Jurkat, Clone E6-1 (cell line): ENCODE results near the gene ERVFRD-1.
"Not testable (repeated sequence)": the region's sequence is repeated elsewhere in the genome, so short reads cannot be mapped to it uniquely, and the experiment has no call there.

ENCODE experiments used
- DNase-seq: peaks from one replicate; pipeline ENCODE4 v3.0.0-alpha.2; 2011; ENCODE audit warnings: low read depth, low spot score
- H3K4me3 ChIP-seq: 2 replicates; pipeline ENCODE4 v1.5.1; 2011; ENCODE audit warnings: mild to moderate bottlenecking, low read length, control low read depth, moderate library complexity

The ERVFRD-1 gene

DNA sequence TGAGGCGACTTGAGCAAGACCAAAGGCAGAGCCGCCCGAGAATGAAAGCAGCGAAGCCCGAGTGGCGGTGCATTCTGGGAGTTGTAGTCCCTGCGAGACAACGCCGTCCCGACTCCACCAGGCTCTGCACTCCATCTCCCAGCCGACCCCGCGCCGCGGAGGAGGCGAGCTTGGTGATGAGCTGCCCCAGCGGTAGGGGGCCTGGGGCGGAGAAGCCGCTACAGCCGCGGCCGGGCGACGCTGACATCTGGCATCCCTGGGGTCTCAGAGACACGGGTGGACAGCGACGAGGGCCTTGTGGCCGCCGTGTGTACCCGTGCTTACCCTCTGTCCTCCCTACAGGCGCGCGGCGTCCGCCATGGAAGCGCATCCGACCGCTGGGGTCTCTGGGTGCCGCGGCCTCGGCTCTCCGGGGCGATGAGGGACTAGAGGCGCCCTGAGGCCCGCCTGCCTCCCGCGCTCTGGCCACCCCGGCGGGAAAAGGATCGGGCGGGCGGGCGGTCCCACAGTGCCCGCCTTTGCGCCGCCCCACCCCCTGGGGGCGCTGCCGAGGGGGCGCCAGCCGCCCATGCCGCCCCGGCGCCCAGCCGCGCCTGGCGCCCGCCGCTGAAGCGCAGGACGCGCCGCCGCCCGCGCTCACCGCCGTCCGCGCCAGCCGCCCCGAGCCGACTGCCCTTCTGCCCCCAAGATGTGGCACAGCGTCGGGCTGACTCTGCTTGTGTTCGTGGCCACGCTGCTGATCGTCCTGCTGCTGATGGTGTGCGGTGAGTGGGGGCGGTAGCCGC lies 17.7 kb downstream of the ERVFRD-1 start, which contains the start of gene SMIM13:
Gene SMIM13, plus strand, starts transcription at position 209 of the 785 bp plus-strand sequence. Its CDS starts 480 bp downstream, at position 689.
- peak within 1 kb of the TSS; percentile 83 for H3K4me3 ChIP-seq
- DNase-seq: peak; percentile 91

DNA sequence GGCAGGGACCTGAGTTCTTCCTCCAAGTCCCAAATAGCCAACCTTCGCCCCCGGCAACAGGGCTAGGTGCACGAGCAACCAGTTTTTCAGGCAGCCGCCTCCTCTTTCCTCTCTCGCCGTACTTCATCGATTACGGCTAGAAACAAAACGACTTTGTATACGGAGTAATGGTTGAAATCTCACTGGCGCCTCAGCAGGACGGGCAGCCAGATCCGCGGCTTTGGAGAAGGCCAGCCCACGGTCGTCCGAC lies 18.2 kb downstream of the ERVFRD-1 start:
- H3K4me3 ChIP-seq: peak overlapping the region; percentile 83
- DNase-seq: no peak

DNA sequence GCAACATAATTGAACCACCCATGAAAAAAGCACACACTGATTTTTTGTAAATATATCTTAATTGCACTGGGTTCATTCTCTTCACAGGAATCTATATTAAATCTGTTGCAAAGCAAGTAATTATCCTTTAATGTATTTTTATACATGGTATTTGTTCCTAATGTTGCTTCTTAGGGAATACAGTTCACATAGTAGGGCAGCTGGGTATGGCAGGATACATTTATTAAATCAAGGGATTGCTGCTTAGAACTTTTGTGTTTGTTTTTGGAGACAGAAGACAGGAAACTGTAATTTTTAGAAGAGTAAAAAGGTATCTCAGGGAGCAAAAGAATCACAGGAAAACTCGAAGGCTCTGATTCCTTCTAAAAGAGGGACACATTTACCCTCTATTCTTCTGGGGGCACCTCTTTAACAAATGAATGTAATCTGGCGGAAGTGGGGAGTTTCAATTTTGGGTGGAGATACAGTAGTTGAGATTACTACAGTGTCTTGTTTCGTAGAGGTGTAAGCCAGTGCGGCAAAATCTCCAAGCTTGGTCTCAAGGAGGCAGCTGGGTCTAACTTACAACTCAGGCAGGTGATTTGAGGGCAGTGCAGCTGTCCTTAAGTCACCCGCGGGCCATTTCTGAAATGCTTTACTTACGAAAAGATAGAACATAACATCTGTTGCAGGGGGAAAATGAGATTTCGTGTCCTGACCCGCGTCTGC lies 18.7 kb downstream of the ERVFRD-1 start:
- H3K4me3 ChIP-seq: peak overlapping the region; percentile 83
- DNase-seq: peak; percentile 39

DNA sequence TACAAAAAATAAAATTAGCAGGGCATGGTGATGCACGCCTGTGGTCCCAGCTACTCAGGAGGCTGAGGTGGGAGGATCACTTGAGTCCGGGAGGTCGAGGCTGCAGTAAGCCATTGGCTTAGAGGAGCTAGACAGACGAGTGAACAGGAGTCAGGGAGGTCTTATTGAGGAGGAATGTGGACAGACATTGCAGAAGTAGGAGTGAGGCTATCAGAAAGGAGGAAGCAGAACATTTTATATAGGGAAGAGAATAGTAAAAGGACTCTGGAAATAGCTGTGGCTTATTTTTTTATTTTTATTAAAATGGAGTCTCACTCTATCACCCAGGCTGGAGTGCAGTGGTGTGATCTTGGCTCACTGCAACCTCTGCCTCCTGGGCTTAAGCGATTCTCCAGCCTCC lies 20.4 kb downstream of the ERVFRD-1 start:
- not testable (repeated sequence) for H3K4me3 ChIP-seq

DNA sequence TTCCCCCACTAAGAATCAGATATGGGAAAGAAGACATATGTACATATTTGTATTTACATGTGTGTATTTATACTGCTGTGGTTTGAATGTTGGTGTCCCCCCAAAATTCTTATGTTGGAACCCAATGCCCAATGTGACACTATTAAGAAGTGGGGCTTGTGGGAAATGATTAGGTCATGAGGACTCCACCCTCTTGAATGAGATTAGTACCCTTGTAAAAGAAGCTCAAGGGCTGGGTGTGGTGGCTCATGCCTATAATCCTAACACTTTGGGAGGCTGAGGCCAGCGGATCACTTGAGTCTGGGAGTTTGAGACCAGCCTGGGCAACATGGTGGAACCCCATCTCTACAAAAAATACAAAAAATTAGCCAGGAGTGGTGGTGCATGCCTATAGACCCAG lies 21.8 kb downstream of the ERVFRD-1 start:
- no peak for DNase-seq
- no peak overlapping the region for H3K4me3 ChIP-seq

More for the DNA sequence above, 20.4 kb downstream of the ERVFRD-1 start:
- DNase-seq: not testable (repeated sequence)

DNA sequence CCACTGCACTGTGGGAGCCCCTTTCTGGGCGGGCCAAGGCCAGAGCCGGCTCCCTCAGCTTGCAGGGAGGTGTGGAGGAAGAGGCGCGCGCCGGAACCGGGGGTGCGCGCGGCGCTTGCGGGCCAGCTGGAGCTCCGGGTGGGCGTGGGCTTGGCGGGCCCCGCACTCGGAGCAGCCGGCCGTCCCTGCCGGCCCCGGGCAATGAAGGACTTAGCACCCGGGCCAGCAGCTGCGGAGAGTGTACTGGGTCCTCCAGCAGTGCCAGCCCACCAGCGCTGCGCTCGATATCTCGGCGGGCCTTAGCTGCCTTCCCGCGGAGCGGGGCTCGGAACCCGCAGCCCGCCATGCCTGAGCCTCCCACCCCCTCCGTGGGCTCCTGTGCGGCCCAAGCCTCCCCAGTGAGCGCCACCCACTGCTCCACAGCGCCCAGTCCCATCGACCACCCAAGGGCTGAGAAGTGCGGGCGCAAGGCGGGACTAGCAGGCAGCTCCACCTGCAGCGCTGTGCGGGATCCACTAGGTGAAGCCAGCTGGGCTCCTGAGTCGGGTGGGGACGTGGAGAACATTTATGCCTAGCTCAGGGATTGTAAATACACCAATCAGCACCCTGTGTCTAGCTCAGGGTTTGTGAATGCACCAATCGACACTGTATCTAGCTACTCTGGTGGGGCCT lies 24.2 kb downstream of the ERVFRD-1 start:
- DNase-seq, H3K4me3 ChIP-seq: not testable (repeated sequence)

DNA sequence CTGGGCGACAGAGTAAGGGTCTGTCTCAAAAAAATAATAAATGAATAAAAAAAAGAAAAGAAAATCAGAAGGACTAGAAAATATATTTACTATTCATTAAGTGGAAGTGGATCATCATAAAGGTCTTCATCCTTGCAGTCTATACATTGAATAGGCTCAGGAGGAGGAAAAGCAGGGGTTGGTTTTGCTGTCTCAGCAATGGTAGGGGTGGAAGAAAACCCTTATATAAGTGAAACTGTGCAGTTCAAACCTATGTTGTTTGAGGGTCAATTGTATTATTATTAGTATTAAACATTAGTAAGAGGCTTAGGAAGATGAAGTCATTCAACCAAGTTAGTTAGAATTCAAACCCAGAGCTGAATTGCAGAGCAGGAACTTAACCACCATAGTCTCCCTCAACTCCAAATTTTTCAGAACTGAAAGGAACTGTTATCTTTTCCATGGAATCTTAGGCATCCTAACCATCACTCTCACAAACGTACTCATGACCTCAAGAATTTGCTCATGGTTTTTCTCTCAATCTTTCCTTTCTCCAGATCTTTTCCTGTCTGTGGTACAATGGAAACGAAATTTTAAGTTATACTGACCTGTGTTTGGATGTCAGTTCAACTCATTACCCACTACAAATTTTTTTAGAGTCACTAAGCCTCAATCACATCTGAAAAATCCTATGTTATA lies 25.6 kb downstream of the ERVFRD-1 start:
- H3K4me3 ChIP-seq: no peak overlapping the region
- DNase-seq: no peak

DNA sequence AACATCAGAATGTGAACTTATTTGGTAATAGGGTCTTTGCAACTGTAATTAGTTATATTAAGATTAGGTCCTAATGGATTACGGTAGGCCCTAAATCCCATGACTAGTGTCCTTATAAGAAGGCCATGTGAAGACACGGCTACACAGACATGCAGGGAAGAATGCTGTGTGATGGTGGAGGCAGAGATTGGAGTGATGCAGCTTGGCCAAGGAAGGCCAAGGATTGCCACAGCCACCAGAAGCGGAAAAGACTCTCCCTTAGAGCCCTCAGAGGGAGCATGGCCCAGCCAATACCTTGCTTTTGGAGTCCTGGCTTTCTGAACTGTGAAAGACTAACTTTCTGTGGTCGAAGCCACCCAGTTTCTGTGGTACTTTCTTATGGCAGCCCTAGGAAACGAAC lies 27.6 kb downstream of the ERVFRD-1 start:
- no peak for DNase-seq
- no peak overlapping the region for H3K4me3 ChIP-seq

DNA sequence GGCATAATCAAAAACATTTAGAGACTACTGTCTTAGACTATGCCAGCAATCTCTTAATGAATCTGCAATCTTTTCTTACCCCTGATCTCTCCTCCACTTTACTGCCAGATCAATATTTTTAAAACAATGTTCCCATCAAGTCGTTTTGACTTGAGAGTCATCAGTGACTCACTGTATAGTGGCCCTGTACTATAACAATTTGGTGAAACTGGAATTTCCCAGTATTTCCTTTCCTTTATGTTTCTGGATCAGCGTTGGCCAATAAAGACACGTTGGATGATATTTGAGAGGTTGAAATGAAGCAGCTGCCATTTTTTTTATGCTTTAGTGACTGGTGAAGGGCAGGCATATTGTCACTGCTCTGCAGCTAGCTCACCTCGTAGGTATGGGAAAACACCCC lies 28.0 kb downstream of the ERVFRD-1 start:
- DNase-seq: no peak
- H3K4me3 ChIP-seq: no peak overlapping the region

DNA sequence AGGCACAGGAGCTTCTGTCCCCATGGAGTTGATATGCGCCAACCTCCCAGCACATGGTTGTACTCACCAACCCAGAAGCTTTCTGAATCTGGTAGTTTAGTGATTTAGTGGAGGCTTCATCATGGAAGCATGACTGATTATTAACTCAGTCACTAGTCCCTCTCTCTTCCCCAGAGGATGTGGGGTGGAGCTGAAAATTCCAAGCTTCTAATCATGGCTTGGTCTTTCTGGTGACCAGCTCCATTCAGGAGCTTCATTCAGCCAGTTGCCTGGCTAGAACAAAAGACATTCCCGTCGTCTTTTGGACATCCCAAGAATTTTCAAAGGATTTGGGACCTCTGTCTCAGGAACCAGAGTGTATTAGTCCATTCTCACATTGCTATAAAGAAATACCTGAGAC lies 31.2 kb downstream of the ERVFRD-1 start:
- H3K4me3 ChIP-seq: no peak overlapping the region
- no peak for DNase-seq

DNA sequence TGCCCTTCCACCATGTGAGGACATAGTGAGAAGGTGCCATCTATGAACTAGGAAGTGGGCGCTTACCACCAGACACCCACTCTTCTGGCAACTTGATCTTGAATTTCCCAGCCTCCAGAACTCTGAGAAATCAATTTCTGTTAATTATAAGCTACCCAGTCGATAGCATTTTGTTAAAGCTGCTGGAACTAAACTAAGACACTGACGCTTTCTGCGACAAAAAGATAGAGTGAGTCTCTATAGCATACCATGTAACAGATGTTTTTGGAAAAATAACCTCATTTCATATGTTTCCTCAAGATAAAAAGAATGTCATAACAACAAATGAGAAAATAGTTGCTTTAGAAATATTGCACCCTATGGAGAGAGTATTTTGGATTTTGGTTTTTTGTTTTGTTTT lies 33.3 kb downstream of the ERVFRD-1 start:
- H3K4me3 ChIP-seq: no peak overlapping the region
- DNase-seq: no peak

DNA sequence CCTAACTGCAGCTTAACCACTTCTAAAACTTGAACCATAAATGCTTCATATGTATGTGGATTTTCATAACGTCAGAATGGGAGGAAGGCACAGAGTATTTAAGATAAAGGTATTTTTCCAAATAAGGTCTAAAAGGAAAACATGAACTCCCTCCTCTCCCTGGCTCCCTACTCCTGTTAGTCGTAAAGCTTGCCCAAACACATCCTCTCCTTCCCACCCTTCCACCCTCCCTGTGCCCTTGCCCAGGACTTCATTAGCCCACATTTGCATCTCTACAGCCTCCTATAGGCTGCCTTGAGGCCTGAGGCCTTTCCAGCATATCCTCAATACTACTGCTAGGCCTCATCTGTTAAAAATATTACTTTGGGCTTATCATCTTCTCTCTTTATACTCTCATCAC lies 35.0 kb downstream of the ERVFRD-1 start:
- no peak overlapping the region for H3K4me3 ChIP-seq
- no peak for DNase-seq

DNA sequence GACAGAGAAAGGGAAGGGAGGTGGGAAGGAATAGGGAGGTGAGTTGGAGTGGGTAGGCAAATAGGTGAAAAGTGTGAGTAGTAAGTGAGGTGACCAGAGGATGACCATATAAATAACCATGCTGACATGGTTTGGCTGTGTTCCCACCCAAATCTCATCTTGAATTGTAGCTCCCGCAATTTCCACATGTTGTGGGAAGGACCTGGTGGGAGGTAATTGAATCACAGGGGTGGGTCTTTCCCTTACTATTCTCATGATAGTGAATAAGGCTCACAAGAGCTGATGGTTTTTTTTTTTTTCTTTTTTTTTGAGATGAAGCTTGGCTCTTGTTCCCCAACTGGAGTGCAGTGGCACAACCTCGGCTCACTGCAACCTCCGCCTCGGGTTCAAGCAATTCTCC lies 39.4 kb downstream of the ERVFRD-1 start:
- DNase-seq: no peak
- no peak overlapping the region for H3K4me3 ChIP-seq

DNA sequence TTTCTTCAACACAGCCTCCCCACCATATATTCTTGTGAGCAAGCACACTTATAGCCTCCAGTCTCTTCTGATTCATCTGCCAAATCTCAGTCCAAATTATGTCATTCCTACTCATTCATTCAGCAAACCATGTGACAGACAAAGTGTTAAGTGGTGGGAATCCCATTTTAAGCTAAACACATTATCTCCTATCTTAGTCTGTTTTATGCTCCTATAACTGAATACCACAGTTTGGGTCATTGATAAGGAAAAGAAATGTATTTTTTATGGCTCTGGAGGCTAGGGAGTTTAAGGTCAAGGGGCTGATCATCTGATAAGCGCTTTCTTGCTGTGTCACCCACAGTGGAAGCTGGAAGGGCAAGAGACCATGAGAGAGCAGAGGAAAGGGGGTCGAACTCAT lies 41.8 kb downstream of the ERVFRD-1 start:
- no peak overlapping the region for H3K4me3 ChIP-seq
- no peak for DNase-seq

DNA sequence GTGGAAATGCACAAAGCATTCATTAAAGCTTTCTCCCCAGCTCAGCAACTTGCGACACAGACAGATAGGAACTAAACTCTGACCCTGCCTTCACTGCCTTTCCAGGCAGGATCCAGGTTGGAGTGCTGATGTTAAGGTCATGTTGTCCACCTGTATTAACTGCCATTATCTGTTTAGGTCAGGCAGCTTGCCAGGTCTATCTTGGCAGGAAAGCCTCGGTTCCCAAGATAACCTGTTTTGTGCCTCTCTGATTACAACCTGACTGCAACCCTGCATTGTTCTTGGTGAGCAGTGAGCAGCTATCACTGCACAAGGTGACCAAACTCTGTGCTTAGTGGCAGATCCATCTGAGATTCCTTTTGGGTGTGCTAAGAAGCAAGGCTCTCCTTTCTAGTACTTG lies 44.2 kb downstream of the ERVFRD-1 start:
- no peak for DNase-seq
- H3K4me3 ChIP-seq: no peak overlapping the region

DNA sequence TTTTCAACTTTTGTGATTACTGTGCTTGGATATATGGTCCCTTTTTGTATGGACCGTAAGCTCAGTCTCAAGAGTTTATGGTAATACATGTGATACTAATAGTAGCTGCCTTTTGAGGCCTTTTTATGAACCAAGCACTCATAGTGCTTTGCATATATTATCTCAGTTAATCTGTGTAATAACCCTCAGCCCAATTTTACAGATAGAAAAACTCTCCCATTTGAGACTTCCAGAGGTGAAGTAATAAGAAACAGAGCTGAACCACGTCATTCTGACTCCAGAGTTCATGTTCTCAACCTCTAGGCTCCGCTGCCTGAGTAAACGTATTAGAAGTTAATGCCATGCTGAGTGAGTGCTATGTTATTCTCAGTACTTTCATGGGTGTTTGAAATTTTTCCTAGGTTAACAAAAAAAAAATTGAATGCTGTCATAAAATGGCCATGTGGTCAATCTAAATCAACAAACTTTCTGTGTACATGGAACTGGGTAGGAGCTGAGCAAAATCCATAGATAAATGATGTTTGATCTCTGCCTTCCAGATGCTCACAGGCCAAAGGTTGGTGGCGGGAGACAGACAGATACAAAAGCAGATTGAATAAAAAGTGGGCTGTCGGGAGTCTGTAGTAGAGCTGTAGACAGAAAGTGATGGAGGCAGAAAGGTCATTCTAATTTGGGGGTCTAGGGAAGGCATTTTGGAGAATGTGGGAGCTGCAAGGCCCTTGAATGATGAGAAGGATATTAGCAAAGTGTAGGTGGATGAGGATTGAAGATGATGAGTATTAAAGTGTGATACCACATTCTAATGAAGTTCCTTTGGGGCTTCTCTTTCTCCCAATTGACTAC lies 44.8 kb downstream of the ERVFRD-1 start:
- DNase-seq: no peak
- H3K4me3 ChIP-seq: no peak overlapping the region

DNA sequence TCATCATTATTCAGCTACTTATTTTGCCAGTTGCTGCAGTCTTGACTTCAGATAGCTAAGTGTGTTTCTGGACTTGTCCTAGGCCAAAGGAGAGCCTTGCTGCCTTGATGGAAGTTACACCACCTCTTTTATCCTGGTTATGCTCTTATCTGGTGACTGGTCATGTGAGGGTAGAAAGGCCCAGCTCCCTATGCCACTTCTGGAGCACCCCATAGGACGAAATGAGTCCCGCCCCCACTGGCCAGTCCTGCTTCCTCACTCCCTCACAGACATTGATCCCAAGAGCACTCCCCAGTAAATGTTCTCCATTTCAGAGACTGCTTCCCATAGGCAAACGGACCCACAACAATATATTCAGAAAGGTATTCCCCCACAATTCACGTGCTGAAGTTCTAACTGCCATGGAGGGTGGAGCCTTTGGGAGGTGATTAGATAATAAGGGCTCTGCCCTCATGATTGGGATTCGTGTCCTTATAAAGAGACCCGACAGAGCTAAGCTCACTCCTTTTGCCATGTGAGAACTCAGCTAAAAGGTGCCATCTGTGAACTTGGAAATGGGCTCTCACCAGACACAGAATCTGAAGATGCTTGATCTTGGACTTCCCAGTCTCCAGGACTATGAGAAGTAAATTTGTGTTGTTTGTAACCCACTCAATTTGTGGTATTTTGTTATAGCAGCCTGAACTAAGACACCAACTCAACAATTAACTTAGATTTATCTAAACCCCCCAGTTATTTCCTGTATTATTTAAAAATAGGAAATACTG lies 45.9 kb downstream of the ERVFRD-1 start:
- DNase-seq: no peak
- no peak overlapping the region for H3K4me3 ChIP-seq

DNA sequence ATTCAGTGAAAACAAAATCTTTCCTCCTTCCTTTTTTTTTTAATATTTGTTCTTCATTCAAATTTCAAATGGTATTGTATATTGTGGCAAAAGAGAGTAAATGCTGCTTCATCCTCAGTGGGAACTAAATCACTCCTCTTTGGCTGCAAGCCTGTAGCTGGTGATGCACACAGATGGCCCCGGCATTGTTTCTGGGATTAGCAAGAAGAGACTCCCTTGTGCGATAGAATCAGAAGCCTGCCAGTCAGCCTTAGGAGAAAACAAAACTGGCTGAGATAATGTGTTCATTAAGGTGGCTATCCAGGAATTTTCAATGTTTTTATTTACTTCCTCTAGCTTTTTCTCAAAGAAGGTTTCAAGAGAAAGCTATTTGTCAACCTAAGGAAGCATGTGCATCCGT lies 46.7 kb downstream of the ERVFRD-1 start:
- DNase-seq: no peak
- H3K4me3 ChIP-seq: no peak overlapping the region
